HK-2 (cell line): Measurements from ENCODE around the gene ZNF454.

ENCODE experiments used
- DNase-seq: peaks from one replicate; pipeline ENCODE4 v3.0.0-alpha.2; 2018; ENCODE audit not compliant: unreplicated experiment

Gene ZNF454

GRCh38 chr5:178993236-178993765 lies 52.3 kb downstream of the ZNF454 start:
- DNase-seq: no peak

- DNase-seq: no peak
Measured at GRCh38 chr5:178993955-178994579, 53.1 kb downstream of the ZNF454 start.

GRCh38 chr5:178994580-178995340 lies 53.8 kb downstream of the ZNF454 start, which contains the start of gene GRM6:
GRM6 (minus strand) TSS chr5:178995320; CDS start chr5:178994944, 376 bp downstream.
- DNase-seq: no peak

GRCh38 chr5:178995341-178995690 lies 54.3 kb downstream of the ZNF454 start:
- DNase-seq: no peak

- DNase-seq: no peak
Measured at GRCh38 chr5:178996156-178996555, 55.2 kb downstream of the ZNF454 start.

- DNase-seq: no peak
Measured at GRCh38 chr5:178997191-178997590, 56.2 kb downstream of the ZNF454 start.

GRCh38 chr5:178998441-178998840 lies 57.4 kb downstream of the ZNF454 start:
- no peak for DNase-seq

GRCh38 chr5:179006564-179006963 lies 65.6 kb downstream of the ZNF454 start:
- no peak for DNase-seq

GRCh38 chr5:179008667-179009066 lies 67.7 kb downstream of the ZNF454 start:
- DNase-seq: no peak
